Testis (tissue), 3 donors: ENCODE measurements around the gene PRKCD. TPM values are rescaled to one million over a fixed set of nuclear protein-coding genes. Genes with fewer than 3 reads are reported as not detected.

Experiments
- DNase-seq: peaks from one replicate; pipeline ENCODE4 v3.0.0-alpha.2; 2019
- H3K27ac ChIP-seq, 2 donors: fragments of 200-600 bp; sonication (generic); one replicate each; pipeline ENCODE4 v1.5.1; 2019
- H3K27me3 ChIP-seq: fragments of 200-600 bp; sonication (generic); one replicate; pipeline ENCODE4 v1.5.1; 2019
- H3K36me3 ChIP-seq: fragments of 200-600 bp; sonication (generic); one replicate; pipeline ENCODE4 v1.5.1; 2017; ENCODE audit warnings: low read depth; ENCODE audit errors: missing control alignments
- H3K4me1 ChIP-seq: fragments of 200-600 bp; sonication (generic); one replicate; pipeline ENCODE4 v1.5.1; 2019
- H3K4me3 ChIP-seq, 2 donors: fragments of 200-600 bp; sonication (generic); one replicate each; pipeline ENCODE4 v1.5.1; 2017 to 2019
- H3K9me3 ChIP-seq: fragments of 200-600 bp; sonication (generic); one replicate; pipeline ENCODE4 v1.5.1; 2017
- CTCF ChIP-seq, 3 experiments: fragments of 450-650 bp in 2 of 3; fragments of 200-600 bp in 1 of 3; sonication (generic) in 1 of 3; IDR thresholded peaks; one replicate each; pipeline ENCODE4 v1.5.1; 2016 to 2019; ENCODE audit warnings: antibody characterized with exemption in 3 of 3, mild to moderate bottlenecking in 2 of 3, moderate library complexity in 1 of 3
- POLR2A ChIP-seq: fragments of 450-650 bp; IDR thresholded peaks from one replicate; pipeline ENCODE4 v1.6.1; 2017; ENCODE audit warnings: antibody characterized with exemption, mild to moderate bottlenecking, moderate library complexity
- WGBS, 2 donors: methylation state at CpG; one replicate each; pipeline ENCODE4 v1.1.5; 2018; 5-methylcytosine and 5-hydroxymethylcytosine counted together
- intact Hi-C: fragments of 100-400 bp; cut with DNase I; formaldehyde crosslinking; loops from one replicate; pipeline ENCODE4 v1.15.1; 2023; ENCODE audit warnings: low total_unique reads
- polyA plus RNA-seq: library from polyadenylated mRNA; stranded (reverse); fragments of 350-450 nt; fragmentation: Illumina TruSeq; extraction: RNeasy Lipid Tissue Mini Kit (QIAGEN cat#74804); gene quantifications from one replicate; pipeline ENCODE4 v1.2.3, GENCODE V29; 2014; ENCODE audit warnings: low read depth, low replicate concordance; ENCODE audit not compliant: insufficient read depth
- total RNA-seq, 2 donors: library from RNA; depleted of rRNA; stranded (reverse); fragments of >200 nt; gene quantifications; one replicate each; pipeline ENCODE4 v1.2.3, GENCODE V29; 2016

The PRKCD gene
- total and polyA plus RNA-seq, 3 donors from 2014 or later = 36.3 to 44.5 (median 42.3) TPM

- no peak for DNase-seq
- no peaks in the 10 kb centered on the region for H3K27me3 ChIP-seq
- TF ChIP-seq POLR2A = no peak
- no peak for TF ChIP-seq CTCF (IDR thresholded peaks at IDR 0.05)
- WGBS, 2 donors = 93 to 94% methylated on average over 14 to 20 of the region's 20 CpGs
- intact Hi-C loops = no loop called here
- H3K9me3 ChIP-seq = no peaks in the 10 kb centered on the region
- no peaks in the 10 kb centered on the region for H3K4me1 ChIP-seq
- H3K36me3 ChIP-seq = no peaks in the 10 kb centered on the region
- H3K27ac ChIP-seq = no peak overlapping the region
- no peak overlapping the region for H3K4me3 ChIP-seq
Observed at GRCh38 chr3:53185761-53186465, 24.9 kb downstream of the PRKCD start.

- H3K27ac ChIP-seq = no peak overlapping the region
- intact Hi-C loops = no loop called here
- 96% methylated on average over 9 of the region's 9 CpGs; no CpG with 5 or more reads in 1 of the 2 donors for WGBS, 2 donors
- no peak overlapping the region for H3K4me3 ChIP-seq
- no peaks in the 10 kb centered on the region for H3K9me3 ChIP-seq
- no peaks in the 10 kb centered on the region for H3K4me1 ChIP-seq
- H3K27me3 ChIP-seq = no peaks in the 10 kb centered on the region
- TF ChIP-seq POLR2A (no peak), CTCF (IDR thresholded peaks at IDR 0.05) (no peak)
- H3K36me3 ChIP-seq = no peaks in the 10 kb centered on the region
- no peak for DNase-seq
Observed at GRCh38 chr3:53186726-53187125, 25.7 kb downstream of the PRKCD start.

- intact Hi-C loops = no loop called here
- Histone ChIP-seq H3K36me3 (no peaks in the 10 kb centered on the region), H3K4me1 (no peaks in the 10 kb centered on the region), H3K27me3 (no peaks in the 10 kb centered on the region), H3K9me3 (no peaks in the 10 kb centered on the region), H3K27ac (no peak overlapping the region), H3K4me3 (no peak overlapping the region)
- no peak for TF ChIP-seq CTCF (IDR thresholded peaks at IDR 0.05)
- TF ChIP-seq POLR2A = no peak
- DNase-seq = no peak
- WGBS, 2 donors = 84 to 88% methylated on average over 4 of the region's 4 CpGs
Observed at GRCh38 chr3:53187430-53187829, 26.4 kb downstream of the PRKCD start.

- TF ChIP-seq CTCF (IDR thresholded peaks at IDR 0.05) (no peak), POLR2A (no peak)
- H3K9me3 ChIP-seq = no peaks in the 10 kb centered on the region
- H3K36me3 ChIP-seq = no peaks in the 10 kb centered on the region
- no peak overlapping the region for H3K4me3 ChIP-seq
- no peaks in the 10 kb centered on the region for H3K4me1 ChIP-seq
- intact Hi-C loops = no loop called here
- WGBS, 2 donors = 89 to 95% methylated on average over 5 of the region's 5 CpGs
- no peak overlapping the region for H3K27ac ChIP-seq
- no peaks in the 10 kb centered on the region for H3K27me3 ChIP-seq
- DNase-seq = no peak
Observed at GRCh38 chr3:53188136-53188685, 27.2 kb downstream of the PRKCD start.

- Histone ChIP-seq H3K4me1 (no peaks in the 10 kb centered on the region), H3K4me3 (no peak overlapping the region), H3K36me3 (no peaks in the 10 kb centered on the region), H3K27ac (no peak overlapping the region), H3K27me3 (no peaks in the 10 kb centered on the region), H3K9me3 (no peaks in the 10 kb centered on the region)
- TF ChIP-seq POLR2A (no peak), CTCF (IDR thresholded peaks at IDR 0.05) (no peak)
- no peak for DNase-seq
- 88 to 96% methylated on average over 1 to 13 of the region's 13 CpGs for WGBS, 2 donors
- intact Hi-C loops = no loop called here
Observed at GRCh38 chr3:53188720-53189119, 27.7 kb downstream of the PRKCD start.
